WERI-Rb-1 (cell line): ENCODE measurements around the gene TARS2.

ENCODE experiments used
- DNase-seq: peaks from one replicate; pipeline ENCODE4 v3.0.0-alpha.2; 2020
- H3K27ac ChIP-seq: fragments of 250-450 bp; sonication (Bioruptor Pico); 2 replicates; pipeline ENCODE4 v1.5.1; 2020; ENCODE audit warnings: mild to moderate bottlenecking, moderate library complexity
- H3K27me3 ChIP-seq: fragments of 250-450 bp; sonication (Bioruptor Pico); 2 replicates; pipeline ENCODE4 v1.5.1; 2021; ENCODE audit warnings: mild to moderate bottlenecking, low read depth, moderate library complexity; ENCODE audit not compliant: insufficient read depth, severe bottlenecking
- H3K36me3 ChIP-seq: fragments of 250-450 bp; sonication (Bioruptor Pico); 2 replicates; pipeline ENCODE4 v1.5.1; 2020; ENCODE audit warnings: mild to moderate bottlenecking, moderate library complexity
- H3K4me3 ChIP-seq: 2 replicates; pipeline ENCODE4 v1.5.1; 2011; ENCODE audit warnings: low read depth, mild to moderate bottlenecking, control low read depth, low read length
- H3K9me3 ChIP-seq: fragments of 250-450 bp; sonication (Bioruptor Pico); 2 replicates; pipeline ENCODE4 v1.5.1; 2021; ENCODE audit warnings: mild to moderate bottlenecking, moderate library complexity; ENCODE audit not compliant: severe bottlenecking
- TF ChIP-seq, protein P1 (sequence below): IDR thresholded peaks from 2 replicates; pipeline ENCODE4 v1.5.1; 2011; ENCODE audit warnings: low read depth, mild to moderate bottlenecking, control low read depth, inconsistent platforms, low read length

TARS2 gene

DNA sequence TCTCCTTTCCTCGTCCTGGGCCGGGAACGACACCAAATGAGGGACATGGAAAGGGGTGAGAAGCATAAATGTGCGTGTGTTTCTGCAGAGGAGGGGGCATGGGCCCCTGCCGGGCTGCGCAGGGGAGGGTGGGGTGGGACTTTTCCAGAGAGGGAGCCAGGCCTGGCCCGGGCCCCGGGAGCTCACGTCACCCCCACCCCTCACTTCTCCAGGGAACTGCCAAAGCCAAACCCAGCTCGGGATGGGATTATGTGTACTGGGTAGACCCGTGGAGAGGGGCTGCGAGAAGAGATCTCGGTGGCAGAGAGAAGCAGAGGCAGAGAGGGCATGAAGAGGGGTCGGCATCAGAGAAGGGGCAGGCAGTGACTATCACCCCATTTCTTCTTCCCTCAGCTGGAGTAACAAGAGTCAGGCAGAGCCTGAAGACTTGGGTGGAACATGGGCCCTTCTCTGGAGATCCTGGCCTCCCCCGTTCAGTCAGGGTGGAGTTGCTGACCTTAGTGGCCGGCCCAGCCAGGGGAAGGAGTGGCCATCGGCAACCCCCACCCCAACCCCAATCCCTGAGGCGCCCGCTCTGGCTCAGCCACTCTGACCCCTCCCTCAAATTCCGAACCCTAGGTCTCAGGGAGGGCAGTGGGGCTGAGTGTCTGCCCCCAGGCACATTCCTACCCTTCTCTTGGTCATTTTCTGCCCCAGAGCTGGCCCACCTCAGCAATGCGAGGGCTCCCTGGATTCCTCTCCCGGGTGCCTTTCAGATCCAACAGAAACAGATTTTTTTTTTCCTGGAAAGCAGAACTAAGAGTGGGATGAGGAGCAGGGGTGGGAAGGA is 63.2 kb downstream of the TARS2 start:
- Histone ChIP-seq H3K27me3 (no peaks in the 10 kb centered on the region), H3K4me3 (no peak overlapping the region), H3K9me3 (no peaks in the 10 kb centered on the region), H3K36me3 (no peaks in the 10 kb centered on the region), H3K27ac (no peak overlapping the region)
- TF ChIP-seq, protein P1, sequence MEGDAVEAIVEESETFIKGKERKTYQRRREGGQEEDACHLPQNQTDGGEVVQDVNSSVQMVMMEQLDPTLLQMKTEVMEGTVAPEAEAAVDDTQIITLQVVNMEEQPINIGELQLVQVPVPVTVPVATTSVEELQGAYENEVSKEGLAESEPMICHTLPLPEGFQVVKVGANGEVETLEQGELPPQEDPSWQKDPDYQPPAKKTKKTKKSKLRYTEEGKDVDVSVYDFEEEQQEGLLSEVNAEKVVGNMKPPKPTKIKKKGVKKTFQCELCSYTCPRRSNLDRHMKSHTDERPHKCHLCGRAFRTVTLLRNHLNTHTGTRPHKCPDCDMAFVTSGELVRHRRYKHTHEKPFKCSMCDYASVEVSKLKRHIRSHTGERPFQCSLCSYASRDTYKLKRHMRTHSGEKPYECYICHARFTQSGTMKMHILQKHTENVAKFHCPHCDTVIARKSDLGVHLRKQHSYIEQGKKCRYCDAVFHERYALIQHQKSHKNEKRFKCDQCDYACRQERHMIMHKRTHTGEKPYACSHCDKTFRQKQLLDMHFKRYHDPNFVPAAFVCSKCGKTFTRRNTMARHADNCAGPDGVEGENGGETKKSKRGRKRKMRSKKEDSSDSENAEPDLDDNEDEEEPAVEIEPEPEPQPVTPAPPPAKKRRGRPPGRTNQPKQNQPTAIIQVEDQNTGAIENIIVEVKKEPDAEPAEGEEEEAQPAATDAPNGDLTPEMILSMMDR: no peak
- no peak for DNase-seq

DNA sequence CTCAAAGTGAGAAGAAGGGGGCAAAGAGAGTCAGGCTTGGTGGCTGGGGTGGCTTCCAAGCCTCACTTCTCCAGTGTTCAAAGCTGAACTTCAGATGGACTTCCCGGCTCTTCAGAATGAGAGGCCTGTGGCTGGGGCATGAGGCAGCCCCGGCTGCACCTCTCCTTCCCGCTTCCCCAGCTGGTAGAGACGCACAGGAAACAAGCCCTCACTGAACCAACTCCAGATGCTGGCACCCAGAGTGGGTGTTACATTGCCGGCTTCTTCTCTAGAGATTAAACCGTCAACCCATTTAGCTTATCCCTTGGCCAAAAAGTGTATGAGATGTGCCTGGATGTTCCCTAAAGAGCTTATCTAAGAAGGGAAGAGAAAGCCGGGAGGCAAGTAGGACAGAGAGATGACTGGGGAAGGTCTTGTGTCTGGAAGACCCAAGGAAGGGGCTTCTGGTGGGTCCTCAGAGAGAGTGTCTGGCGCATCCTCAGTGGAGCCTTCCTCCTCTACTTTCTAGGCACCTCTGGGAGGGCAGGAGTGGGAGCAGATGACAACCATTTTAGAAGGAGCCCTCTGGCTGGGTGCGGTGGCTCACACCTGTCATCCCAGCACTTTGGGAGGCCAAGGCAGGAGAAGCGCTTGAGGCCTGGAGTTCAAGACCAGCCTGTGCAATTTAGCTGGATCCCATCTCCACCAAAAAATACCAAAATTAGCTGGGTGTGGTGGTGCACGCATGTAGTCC is 64.0 kb downstream of the TARS2 start:
- TF ChIP-seq, protein P1: no peak
- H3K9me3 ChIP-seq: no peaks in the 10 kb centered on the region
- no peaks in the 10 kb centered on the region for H3K36me3 ChIP-seq
- no peak overlapping the region for H3K27ac ChIP-seq
- no peaks in the 10 kb centered on the region for H3K27me3 ChIP-seq
- no peak overlapping the region for H3K4me3 ChIP-seq
- DNase-seq: no peak

DNA sequence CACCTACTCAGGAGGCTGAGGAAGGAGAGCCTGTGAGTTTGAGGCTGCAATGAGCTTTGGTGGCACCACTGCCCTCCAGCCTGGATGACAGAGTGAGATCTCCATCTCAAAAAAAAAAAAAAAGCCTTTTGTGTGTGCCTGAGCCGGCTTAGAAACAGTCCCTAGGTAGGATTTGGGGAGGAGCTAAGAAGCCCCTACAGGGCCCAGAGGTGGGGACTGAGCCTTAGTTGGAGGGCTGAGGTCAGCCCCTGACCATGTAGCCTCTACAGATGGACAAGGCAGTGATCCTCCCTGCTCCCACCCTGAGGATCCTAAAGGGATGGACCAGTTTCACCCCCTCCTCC is 64.5 kb downstream of the TARS2 start:
- Histone ChIP-seq H3K27ac (no peak overlapping the region), H3K27me3 (no peaks in the 10 kb centered on the region), H3K9me3 (no peaks in the 10 kb centered on the region), H3K36me3 (no peaks in the 10 kb centered on the region), H3K4me3 (no peak overlapping the region)
- TF ChIP-seq, protein P1: no peak
- DNase-seq: no peak

DNA sequence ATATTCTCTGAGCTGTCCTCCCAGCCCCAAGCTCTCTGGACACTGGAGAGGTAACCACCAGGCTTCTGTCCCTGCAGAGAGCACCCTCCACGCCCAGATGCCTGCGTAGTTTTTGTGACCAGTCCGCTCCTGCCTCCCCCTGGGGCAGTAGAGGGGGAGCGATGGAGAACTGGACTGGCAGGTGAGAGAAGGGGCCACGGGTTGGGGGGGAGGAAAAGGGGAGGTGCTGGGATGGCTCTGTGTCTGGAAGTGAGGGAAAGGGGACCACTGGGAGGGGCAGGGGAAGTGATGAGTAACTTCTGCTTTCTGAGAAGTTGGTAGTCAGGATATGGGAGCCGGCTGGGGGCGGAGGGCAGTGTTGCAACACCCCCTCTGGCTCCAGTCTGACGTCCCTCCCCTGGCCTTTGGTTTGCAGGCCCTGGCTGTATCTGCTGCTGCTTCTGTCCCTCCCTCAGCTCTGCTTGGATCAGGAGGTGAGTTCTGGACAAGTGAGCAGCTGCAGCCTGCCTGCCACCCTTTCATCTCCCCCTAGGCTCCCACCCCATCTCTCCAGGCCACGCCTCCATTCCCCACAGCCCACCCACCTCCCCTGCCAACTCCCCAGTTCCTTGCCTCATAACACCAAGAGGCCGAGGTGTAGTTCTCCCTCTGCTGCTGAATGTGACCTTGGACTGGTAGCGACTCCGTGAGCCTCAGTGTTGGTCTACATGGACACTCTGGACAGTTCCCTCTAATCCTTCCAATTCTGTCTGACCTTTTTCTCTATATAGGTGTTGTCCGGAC is 65.1 kb downstream of the TARS2 start:
- Histone ChIP-seq H3K9me3 (no peaks in the 10 kb centered on the region), H3K27me3 (no peaks in the 10 kb centered on the region), H3K4me3 (no peak overlapping the region), H3K36me3 (no peaks in the 10 kb centered on the region), H3K27ac (no peak overlapping the region)
- TF ChIP-seq, protein P1: no peak
- DNase-seq: no peak

DNA sequence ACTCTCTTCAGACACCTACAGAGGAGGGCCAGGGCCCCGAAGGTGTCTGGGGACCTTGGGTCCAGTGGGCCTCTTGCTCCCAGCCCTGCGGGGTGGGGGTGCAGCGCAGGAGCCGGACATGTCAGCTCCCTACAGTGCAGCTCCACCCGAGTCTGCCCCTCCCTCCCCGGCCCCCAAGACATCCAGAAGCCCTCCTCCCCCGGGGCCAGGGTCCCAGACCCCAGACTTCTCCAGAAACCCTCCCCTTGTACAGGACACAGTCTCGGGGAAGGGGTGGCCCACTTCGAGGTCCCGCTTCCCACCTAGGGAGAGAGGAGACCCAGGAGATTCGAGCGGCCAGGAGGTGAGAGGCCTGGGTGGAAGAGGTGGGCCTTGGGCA is 65.7 kb downstream of the TARS2 start:
- H3K9me3 ChIP-seq: no peaks in the 10 kb centered on the region
- H3K27ac ChIP-seq: no peak overlapping the region
- DNase-seq: no peak
- H3K4me3 ChIP-seq: no peak overlapping the region
- H3K36me3 ChIP-seq: no peaks in the 10 kb centered on the region
- no peaks in the 10 kb centered on the region for H3K27me3 ChIP-seq
- TF ChIP-seq, protein P1: no peak
